Lung microvascular endothelial cell (primary cell): ENCODE data around the gene METTL5. TPM values are rescaled to one million over a fixed set of nuclear protein-coding genes. Genes with fewer than 3 reads are reported as not detected.
"Not testable (repeated sequence)": the region's sequence is repeated elsewhere in the genome, so short reads cannot be mapped to it uniquely, and the experiment has no call there.

ENCODE experiments used
- DNase-seq, 2 donors: peaks; one replicate each; pipeline versions ENCODE4 v3.0.0 to v3.0.0-alpha.2; 2010; ENCODE audit warnings: low read depth in 2 of 2
- total RNA-seq: library from RNA; depleted of rRNA; stranded (reverse); fragments of >200 nt; gene quantifications from 2 replicates; pipeline ENCODE4 v1.2.1, GENCODE V29; 2014

Gene METTL5
- 24.2 and 32.0 TPM in 2 replicates for total RNA-seq

GRCh38 chr2:169824373-169825333, at the start of gene METTL5:
TSS of gene METTL5 (minus strand) at chr2:169824905. CDS start at chr2:169824597, 308 bp downstream.
- peak; percentile 78 to 87 for DNase-seq

DNA sequence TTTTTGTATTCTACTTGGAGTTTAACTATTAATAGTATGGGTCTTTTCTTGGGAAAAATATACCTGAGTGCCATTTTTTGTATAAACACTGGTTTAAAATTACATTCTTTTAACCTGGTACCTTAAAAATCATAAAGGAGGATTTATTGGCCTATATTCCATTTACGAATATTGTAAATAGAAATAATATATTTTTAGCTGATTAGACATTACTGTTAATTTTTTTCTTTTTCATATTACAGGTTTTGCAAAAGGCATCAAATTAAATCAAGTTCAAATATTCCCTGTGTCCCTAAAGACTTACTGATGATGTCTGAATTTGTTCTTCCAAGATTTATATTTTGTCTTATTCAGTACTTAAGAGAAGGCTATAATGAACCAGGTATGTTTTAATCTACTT, 47.3 kb upstream of the METTL5 start:
- DNase-seq, result no peak

DNA sequence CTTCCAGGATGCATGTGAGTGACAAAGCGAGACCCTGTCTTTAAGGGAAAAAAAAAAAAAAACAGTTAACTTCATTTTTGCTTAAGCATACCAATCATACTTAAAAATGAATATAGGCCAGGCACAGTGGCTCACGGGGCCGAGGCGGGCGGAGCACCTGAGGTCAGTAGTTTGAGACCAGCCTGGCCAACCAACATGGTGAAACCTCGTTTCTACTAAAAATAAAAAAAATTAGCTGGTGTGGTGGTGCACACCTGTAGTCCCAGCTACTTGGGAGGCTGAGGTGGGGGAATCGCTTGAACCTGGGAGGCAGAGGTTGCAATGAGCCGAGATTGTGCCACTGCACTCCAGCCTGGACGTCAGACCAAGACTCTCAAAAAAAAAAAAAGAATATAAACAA, 46.7 kb upstream of the METTL5 start:
- DNase-seq, result not testable (repeated sequence)

DNA sequence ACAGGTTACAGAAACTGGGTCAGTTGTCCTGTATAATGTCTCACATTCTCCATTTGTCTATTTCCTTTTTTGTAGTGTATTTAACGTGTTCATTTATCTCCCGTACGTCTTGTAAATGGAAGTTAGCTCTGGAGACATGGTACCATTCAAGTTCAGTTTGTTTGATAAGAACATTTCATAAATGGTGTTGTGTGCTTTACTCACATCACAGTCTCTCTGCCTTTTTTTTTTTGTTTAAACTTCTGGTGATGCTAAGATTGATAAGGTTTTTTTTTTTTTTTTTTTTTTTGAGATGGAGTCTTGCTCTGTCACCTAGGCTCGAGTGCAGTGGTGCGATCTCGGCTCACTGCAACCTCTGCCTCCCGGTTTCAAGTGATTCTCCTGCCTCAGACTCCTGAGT, 44.2 kb upstream of the METTL5 start:
- no peak for DNase-seq

GRCh38 chr2:169867579-169867978, 42.9 kb upstream of the METTL5 start:
- DNase-seq, result no peak

DNA sequence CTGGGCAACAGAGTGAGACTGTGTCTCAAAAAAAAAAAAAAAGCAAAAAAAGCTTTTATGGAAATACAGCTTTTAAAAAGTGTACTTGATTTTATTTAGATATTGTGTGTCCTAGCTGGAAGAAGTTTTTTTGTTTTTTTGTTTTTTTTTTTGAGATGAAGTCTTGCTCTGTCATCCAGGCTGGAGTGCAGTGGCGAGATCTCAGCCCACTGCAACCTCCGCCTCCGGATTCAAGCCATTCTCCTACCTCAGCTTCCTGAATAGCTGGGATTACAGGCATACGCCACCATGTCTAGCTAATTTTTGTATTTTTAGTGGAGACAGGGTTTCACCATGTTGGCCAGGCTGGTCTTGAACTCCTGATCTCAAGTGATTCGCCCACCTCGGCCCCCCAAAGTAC, 41.5 kb upstream of the METTL5 start:
- not testable (repeated sequence) for DNase-seq

DNA sequence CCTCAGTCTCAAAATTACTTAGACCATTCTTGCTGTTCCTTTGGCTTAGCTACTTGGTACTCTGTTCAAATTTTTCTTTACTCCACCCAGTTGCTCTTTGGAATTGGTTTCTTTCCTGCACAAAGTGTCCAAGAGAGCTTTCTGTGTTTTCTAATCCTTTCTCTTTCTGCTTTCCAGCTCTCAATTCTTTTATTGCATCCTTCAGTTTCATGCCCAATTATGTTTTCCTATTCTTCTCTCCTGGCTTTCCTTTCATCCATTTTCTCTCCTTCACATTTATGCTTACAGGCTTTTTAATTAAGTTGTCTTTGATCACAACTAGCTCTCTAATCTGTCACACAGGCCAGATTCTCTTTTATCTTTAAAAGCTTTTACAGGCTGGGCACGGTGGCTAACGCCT, 40.8 kb upstream of the METTL5 start:
- no peak for DNase-seq

DNA sequence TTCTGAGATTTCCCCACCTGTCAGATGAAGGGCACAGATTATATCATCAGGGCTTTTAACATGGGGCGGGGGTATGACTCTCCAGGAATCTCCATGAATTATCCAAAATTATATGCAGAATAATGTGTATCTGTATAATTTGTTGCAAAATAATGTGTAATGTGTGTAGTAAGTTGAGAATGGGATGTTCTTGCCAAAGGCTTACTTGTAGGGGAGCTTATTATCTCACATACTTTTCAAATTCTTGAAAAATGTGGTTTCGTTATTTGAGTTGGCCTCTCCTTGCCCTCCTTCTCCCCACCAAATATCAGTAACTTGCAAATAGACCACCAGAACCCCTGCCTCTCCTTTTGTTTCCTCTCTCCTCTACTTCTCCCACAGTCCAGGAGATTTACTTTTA, 38.1 kb upstream of the METTL5 start:
- DNase-seq, result no peak

DNA sequence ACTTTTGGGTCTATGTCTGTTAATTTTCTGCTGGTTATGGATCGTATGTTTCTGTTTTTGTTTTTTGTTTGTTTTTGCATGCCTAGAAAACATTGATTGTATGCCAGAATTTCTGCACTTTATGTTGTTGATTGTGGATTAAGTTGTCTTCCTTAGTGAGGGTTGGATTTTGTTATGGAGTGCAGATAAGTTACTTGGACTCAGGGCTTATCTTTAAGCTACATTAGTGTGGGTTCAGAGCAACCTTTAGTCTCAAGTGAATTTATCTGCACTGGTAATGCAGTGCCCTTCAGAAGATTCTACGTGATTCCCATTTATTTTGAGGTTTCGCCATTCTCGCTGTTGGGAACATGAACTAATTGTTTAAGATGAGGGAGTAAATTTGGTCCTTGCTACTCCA, 35.4 kb upstream of the METTL5 start:
- no peak for DNase-seq

DNA sequence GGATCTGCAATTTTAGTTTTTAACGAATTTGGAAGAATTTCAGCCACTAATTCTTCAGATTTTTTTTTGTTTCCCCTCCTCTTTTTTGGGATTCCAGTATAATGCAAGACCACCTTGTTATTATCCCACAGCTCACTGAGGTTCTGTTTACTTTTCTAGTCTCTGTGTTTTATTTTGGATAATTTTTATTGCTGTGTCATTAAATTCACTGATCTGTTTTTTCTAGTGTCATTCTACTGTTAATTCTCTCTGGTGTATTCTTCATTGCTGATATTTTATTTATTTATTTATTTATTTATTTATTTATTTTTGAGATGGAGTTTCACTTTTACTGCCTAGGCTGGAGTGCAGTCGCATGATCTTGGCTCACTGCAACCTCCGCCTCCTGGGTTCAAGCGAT, 34.7 kb upstream of the METTL5 start:
- DNase-seq, result no peak

- not testable (repeated sequence) for DNase-seq
These were observed 30.9 kb upstream of the METTL5 start for GRCh38 chr2:169855281-169856258.

DNA sequence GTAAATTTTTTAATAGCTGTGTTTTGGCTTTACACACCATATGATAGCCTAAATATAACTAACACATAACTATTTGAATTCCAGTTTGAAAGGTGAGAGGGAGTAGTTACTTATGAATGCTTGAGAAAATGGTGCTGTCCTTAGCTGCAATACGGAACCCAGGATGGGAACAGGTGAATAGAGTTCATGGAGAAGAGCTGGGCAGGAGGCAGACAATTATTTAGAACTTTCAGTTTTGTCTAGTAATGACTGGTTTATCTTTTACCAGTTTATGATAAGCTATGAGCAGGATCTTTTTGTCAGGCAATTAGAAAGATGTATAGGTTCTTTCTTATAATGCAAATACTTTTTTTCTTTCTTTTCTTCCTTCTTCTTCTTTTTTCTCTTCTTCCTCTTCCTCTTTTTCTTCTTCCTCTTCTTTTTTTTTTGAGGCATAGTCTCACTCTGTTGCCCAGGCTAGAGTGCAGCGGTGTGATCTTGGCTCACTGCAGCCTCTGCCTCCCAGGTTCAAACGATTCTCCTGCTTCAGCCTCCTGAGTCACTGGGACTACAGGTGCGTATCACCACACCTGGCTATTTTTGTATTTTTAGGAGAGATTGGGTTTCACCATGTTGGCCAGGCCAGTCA, 28.4 kb upstream of the METTL5 start:
- no peak for DNase-seq

DNA sequence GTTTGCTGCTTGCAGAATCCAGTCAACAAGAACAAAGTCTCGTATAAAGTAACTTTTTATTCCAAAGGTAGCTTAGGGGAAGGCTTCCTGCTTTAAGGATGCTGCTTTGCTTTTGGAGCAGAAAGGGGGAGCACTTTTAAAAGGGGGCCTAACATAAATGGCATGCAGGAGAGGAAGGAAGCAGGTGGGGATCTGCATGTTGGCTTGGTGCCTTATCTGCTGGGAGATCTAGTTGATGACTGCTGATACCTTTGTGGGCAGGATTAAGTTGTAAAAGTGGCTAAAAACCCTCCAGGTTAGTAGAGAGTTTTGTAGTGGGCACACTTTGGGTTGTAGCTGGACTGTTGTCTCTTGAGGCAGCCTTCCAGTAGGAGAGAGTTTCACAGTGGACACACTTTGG, 25.0 kb upstream of the METTL5 start:
- DNase-seq, result no peak

DNA sequence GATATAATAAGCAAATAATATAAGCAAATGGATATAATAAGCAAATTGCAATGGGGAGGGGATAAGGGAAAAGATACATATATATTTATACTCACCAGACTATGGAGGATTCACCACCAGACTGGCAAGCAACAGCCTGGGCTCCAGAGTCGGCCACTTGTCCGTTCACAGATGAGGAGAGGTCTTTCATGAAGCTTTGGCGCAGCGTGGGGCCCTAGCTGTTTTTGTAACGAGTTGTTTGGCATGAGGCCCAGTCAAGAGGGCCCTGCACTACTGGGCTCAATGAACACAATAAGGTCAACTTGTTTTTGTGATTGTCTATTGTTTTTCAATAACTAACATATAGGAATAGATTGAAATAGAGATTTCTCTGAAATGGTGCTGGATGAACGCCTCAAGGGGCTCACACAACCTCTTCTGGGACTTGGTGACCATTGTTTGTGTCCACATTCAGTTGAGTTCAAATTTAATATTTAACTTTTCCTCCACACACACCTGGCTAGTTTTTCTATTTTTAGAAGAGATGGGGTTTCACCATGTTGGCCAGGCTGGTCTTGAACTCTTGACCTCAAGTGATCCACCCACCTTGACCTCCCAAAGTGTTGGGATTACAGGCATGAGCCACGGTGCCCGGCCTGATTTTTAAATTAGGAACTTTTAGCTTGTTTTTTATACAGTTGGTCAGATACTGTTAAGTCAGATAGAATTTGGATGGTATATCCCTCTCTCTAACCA, 24.4 kb upstream of the METTL5 start:
- DNase-seq, result peak in 1 of 2 donors; percentile 48

GRCh38 chr2:169845016-169845415, 20.3 kb upstream of the METTL5 start:
- DNase-seq, result no peak

- DNase-seq, result not testable (repeated sequence)
These were observed 16.9 kb upstream of the METTL5 start for GRCh38 chr2:169841625-169842024.

DNA sequence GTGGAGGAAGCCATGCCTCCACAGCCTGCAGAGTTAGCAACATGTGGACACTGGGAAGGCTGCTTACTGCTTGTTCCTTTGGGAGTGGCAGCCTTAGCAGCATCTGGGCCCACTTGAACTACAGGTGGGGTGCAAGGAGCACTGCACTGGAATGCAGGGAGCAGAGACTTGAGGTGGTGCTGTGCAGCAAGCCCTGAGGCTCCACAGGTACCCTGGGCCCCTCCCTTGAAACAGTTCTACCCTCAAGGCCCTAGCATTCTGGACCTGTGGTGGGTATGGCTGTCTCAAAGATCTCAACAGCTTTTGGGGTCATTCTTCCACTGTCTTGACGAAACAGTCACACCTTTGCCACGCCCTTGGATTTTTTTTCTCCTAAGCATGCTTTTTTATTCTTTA, 16.0 kb upstream of the METTL5 start:
- no peak for DNase-seq

- DNase-seq, result no peak
These were observed 15.4 kb upstream of the METTL5 start for GRCh38 chr2:169839954-169840746.

DNA sequence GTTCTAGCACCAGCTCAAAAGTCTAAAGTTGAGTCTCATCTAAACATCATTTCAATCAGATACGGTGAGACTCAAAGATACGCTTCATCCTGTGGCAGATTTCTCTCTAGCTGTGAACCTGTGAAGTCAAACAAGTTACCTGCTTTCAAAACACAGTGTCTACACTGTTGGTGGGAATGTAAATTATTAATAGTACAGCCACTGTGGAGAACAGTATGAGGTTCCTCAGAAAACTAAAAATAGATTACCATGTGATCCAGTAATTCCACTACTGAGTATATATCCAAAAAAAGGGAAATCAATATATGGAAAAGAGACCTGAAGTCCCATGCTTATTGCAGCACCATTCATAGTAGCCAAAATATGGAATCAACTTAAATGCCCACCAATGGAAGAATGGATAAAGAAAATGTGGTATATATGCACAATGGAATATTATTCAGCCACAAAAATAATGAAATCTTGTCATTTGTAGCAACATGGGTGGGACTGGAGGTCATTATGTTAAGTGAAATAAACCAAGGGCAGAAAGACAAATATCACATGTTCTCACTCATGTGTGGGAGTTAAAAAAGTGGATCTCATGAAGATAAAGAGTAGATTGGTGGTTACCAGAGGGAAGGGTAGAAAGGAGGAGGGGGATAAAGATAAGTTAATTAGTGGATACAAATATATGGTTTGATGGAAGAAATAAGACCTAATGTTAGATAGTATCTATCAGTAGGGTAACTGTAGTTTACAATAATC, 14.2 kb upstream of the METTL5 start:
- no peak for DNase-seq
